Mucosa of descending colon (tissue), 3 donors: Measurements from ENCODE around the gene KLHL36. TPM values are rescaled to one million over a fixed set of nuclear protein-coding genes. Genes with fewer than 3 reads are reported as not detected.

ENCODE experiments used
- ATAC-seq: fragments of 200-7000 bp; cut with Tn5 transposase; one replicate; pipeline ENCODE4 v1.9.1; 2020; ENCODE audit warnings: mild to moderate bottlenecking, moderate library complexity
- DNase-seq, 3 donors: peaks; one replicate each; pipeline ENCODE4 v3.0.0-alpha.2; 2020
- H3K36me3 ChIP-seq: fragments of 200-600 bp; one replicate; pipeline ENCODE4 v1.8.0; 2021; ENCODE audit warnings: low read depth, mild to moderate bottlenecking
- H3K4me1 ChIP-seq: fragments of 200-600 bp; one replicate; pipeline ENCODE4 v1.8.0; 2021; ENCODE audit warnings: low read depth, mild to moderate bottlenecking
- H3K4me3 ChIP-seq: fragments of 200-600 bp; one replicate; pipeline ENCODE4 v1.8.0; 2021; ENCODE audit warnings: mild to moderate bottlenecking
- H3K9me3 ChIP-seq: fragments of 200-600 bp; one replicate; pipeline ENCODE4 v1.8.0; 2021; ENCODE audit warnings: mild to moderate bottlenecking
- intact Hi-C, 2 donors: fragments of 100-400 bp; cut with DNase I in 1 of 2; cut with micrococcal nuclease in 1 of 2; formaldehyde crosslinking; loops; one replicate each; pipeline versions ENCODE4 v1.11.0 to v1.11.1; 2022; cut with DNase I, micrococcal nuclease
- long read RNA-seq, 2 donors: library from polyadenylated mRNA; unstranded; transcript quantifications; one replicate each; pipeline ENCODE4 v2.0.0, GENCODE V29; 2019 to 2021
- total RNA-seq, 3 donors: library from RNA; stranded (reverse); fragmentation: NEBNext Ultra II Directional in 2 of 3; extraction: Animal tissue kit (Norgen Biotek cat#: 25700) in 2 of 3; gene quantifications; one replicate each; pipeline versions ENCODE4 v1.2.1 to v1.2.4, GENCODE V29; 2021 to 2023
- TF ChIP-seq, protein P1 (sequence below): fragments of 200-600 bp; IDR thresholded peaks from one replicate; pipeline ENCODE4 v1.8.0; 2022; ENCODE audit warnings: antibody characterized with exemption, mild to moderate bottlenecking
- donor health status: DM: no; HTN: no; CAD: no; lungs with moderate emphysema.
- donor health status: DM: no; HTN: no; CAD: no.
- donor health status: DM: no; HTN: yes; CAD: no.

KLHL36 gene
- total RNA-seq: 10 to 100 TPM; 47.5 to 60.3 (median 59.2) TPM
- long read RNA-seq, donor 1, full-length matches to known transcripts: 16 of 54 reads
- long read RNA-seq, donor 1, partial matches to known transcripts: 12 of 54 reads
- long read RNA-seq, donor 1, other reads (novel, unspliced or antisense): 26 of 54 reads
- long read RNA-seq, donor 2, transcript KLHL36-204 (5 exons, 2,173 nt): major isoform, 7 of 14 reads
- long read RNA-seq, donor 2, partial matches to known transcripts: 4 of 14 reads
- long read RNA-seq, donor 2, other reads (novel, unspliced or antisense): 3 of 14 reads

DNA sequence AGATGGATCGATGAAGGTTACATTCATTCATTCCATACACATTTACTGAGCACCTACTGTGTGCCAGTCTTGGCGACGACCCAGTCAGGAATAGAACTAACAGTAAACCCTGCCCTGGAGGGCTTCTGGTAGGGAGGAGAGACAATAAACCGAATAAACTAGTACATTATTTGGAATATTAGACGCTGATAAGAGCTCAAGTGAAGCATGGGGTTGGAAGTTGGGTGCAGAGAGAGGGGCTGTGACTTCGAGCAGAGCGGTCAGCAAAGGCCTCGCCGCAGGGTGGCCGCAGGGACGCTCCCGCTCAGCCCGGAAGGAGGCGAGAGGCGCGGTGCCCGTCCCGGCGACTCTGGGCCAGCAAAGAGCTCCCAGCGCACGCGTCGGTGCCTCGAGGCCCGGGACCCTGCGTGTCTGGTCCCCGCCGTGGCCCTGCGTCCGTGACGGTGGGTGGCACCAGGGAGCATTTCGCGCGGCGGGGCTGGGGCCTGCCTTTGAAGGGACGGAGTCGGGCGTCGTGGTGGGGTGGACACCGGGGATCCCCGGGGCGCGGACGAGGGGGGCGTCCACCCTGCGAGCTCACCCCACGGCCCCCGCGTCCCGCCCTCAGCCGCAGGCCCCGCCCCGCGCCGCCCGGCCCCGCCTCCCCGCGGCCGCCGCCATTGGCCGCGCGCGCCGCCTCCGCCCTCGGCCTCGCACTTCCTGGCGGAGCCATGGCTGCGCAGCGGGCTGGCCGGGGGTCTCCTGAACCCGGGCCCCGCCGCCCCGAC is at the start of gene KLHL36:
KLHL36 (plus strand) TSS at position 684 of the 767 bp plus-strand sequence. CDS start 2,357 bp downstream, outside the sequence.
- DNase-seq (peak; percentile 75 to 84 (median 83)), ATAC-seq (peak; percentile 87)
- H3K4me1 ChIP-seq: peaks cover 12% of the 10 kb centered on the region
- peak within 1 kb of the TSS; percentile 72 for H3K4me3 ChIP-seq
- TF ChIP-seq, protein P1, sequence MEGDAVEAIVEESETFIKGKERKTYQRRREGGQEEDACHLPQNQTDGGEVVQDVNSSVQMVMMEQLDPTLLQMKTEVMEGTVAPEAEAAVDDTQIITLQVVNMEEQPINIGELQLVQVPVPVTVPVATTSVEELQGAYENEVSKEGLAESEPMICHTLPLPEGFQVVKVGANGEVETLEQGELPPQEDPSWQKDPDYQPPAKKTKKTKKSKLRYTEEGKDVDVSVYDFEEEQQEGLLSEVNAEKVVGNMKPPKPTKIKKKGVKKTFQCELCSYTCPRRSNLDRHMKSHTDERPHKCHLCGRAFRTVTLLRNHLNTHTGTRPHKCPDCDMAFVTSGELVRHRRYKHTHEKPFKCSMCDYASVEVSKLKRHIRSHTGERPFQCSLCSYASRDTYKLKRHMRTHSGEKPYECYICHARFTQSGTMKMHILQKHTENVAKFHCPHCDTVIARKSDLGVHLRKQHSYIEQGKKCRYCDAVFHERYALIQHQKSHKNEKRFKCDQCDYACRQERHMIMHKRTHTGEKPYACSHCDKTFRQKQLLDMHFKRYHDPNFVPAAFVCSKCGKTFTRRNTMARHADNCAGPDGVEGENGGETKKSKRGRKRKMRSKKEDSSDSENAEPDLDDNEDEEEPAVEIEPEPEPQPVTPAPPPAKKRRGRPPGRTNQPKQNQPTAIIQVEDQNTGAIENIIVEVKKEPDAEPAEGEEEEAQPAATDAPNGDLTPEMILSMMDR: no peak
- no peaks in the 10 kb centered on the region for H3K9me3 ChIP-seq
- H3K36me3 ChIP-seq: no peaks in the 10 kb centered on the region
- intact Hi-C loops: no loop called here

DNA sequence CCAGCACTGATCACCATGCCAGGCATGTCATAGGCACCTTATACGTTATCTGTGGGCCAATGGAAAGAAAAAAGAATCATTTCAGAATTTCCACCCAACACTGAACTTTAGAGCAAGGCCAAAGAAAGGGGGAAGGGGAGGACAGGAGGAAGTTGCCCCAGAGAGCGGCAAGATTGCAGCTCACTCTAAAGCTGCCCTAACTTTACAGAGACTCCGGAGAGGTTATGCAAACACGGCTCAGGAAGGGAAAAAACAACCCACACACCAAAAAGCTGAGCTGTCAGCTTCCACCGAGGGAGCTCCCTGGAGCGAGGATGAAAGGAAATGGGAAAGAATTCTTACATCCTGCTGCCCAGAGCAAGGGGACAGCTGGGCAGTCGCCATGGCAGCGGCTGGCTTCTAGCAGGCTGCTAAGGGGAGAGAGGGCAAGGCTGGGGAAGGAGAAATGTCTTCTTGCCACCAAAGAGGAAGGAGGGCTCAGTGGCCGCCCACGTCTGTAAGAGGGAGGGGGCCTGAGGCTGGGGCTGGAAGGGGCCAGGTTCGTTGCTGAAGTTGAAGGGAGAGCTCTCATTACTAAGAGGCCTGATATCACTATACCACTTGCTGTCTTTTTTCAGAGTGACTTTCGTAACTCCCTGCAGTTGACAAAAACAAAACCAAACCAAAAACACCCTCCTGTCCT is 48.6 kb upstream of the KLHL36 start:
- Histone ChIP-seq H3K4me1 (peaks cover 29% of the 10 kb centered on the region), H3K9me3 (no peaks in the 10 kb centered on the region), H3K36me3 (no peaks in the 10 kb centered on the region), H3K4me3 (no peak overlapping the region)
- DNase-seq (peak in 2 of 3 donors; percentile 63 to 78), ATAC-seq (peak; percentile 32)
- intact Hi-C loops: no loop called here
- TF ChIP-seq, protein P1: no peak

DNA sequence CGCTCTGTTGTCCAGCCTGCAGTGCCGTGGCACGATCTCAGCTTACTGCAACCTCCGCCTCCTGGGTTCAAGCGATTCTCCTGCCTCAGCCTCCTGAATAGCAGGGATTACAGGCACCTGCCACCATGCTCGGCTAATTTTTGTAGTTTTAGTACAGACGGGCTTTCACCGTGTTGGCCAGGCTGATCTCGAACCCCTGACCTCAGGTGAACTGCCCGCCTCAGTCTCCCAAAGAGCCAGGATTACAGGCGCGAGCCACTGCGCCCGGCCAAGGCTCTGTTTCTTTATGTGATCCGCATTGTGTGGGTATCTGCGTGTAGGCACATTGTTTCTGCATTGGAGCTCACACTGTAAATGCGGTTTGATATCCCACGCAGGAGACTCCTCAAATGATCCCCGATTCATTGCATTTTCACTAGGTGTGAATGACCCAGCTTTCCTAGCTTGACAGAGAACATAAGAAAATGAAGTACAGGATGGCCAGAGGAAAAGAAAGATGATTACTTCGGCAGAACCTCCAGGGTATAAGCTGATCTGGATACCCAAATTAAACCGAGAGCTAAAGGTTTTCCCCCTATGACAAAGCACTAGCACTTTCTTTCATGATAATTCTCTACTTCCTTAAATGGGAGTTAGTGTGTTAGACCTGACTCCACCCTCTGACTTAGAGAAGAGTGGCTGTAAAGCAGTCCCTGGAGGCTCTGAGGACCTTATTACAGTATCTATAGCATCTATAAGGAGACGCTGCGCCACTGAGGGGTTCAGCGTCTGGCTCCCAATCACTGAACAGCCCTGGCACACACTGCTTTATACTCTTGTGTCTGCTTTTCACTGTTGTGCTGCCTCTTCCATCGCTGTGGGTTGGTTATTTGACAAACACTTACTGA is 47.7 kb upstream of the KLHL36 start:
- H3K4me1 ChIP-seq: peaks cover 25% of the 10 kb centered on the region
- H3K36me3 ChIP-seq: no peaks in the 10 kb centered on the region
- TF ChIP-seq, protein P1: no peak
- ATAC-seq: peak; percentile 66
- intact Hi-C loops: no loop called here
- H3K9me3 ChIP-seq: no peaks in the 10 kb centered on the region
- no peak overlapping the region for H3K4me3 ChIP-seq
- DNase-seq: peak in 1 of 3 donors; percentile 33

DNA sequence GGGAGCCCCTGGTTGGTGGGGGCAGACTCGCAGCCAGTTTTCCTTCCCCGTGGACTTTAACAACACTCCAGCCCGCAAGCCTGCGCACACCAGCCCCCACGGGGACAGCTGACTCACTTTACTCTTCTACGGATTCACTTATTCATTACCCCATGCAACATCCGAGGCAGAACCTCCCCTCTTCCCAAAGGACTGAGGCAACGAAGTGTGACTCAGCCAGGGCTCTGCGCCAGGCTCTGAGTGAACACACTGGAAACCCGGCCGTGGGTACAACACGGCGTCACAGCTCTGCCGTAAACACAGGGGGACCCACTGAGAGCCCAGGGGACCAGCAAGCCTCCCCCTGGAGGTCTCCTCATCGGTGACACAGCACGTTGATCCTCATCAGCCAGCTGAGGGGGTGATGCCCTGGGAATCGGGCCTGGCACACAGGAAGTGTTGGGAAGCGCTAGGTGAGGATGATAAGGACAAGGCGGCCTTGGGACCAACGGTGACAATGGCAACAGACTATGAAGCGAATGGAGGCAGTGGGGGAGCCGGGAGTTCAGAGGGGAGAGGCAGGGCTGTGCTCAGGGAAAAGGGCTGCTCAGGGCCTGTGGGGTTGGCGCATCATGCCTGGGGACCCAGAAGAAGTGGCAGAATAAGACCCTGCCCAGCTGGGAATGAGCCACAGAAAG is 45.0 kb upstream of the KLHL36 start:
- Histone ChIP-seq H3K4me3 (no peak overlapping the region), H3K36me3 (no peaks in the 10 kb centered on the region), H3K4me1 (peaks cover 15% of the 10 kb centered on the region), H3K9me3 (no peaks in the 10 kb centered on the region)
- TF ChIP-seq, protein P1: no peak
- DNase-seq (peak; percentile 55 to 87 (median 62)), ATAC-seq (peak; percentile 38)
- intact Hi-C loops: no loop called here
